GM18951 (cell line): ENCODE measurements around the gene FAM3D.

Source experiments
- POLR2A ChIP-seq: IDR thresholded peaks from 4 replicates; pipeline ENCODE4 v1.6.1; 2011; ENCODE audit warnings: mild to moderate bottlenecking; ENCODE audit not compliant: insufficient read length, insufficient read depth; ENCODE audit errors: extremely low read depth
- in situ Hi-C: fragments of 300-500 bp; cut with MboI; formaldehyde crosslinking; loops from one replicate; pipeline ENCODE4 v1.12.0; 2022; ENCODE audit warnings: low sequenced_read_pairs, mixed read lengths, inconsistent platforms; ENCODE audit not compliant: unreplicated experiment

The FAM3D gene

GRCh38 chr3:58672880-58673279, 6.3 kb upstream of the FAM3D start:
- in situ Hi-C loops, result no loop called here
- TF ChIP-seq POLR2A, result no peak

- in situ Hi-C loops, result no loop called here
- no peak for TF ChIP-seq POLR2A
Observed at GRCh38 chr3:58672451-58672850, 5.9 kb upstream of the FAM3D start.

GRCh38 chr3:58670506-58671135, 4.0 kb upstream of the FAM3D start:
- in situ Hi-C loops, result no loop called here
- no peak for TF ChIP-seq POLR2A

GRCh38 chr3:58668247-58668646, 1.7 kb upstream of the FAM3D start:
- TF ChIP-seq POLR2A, result no peak
- in situ Hi-C loops, result no loop called here

GRCh38 chr3:58667704-58668103, 1.1 kb upstream of the FAM3D start:
- TF ChIP-seq POLR2A, result no peak
- in situ Hi-C loops, result no loop called here

GRCh38 chr3:58667229-58667628, 655 bp upstream of the FAM3D start:
- no peak for TF ChIP-seq POLR2A
- in situ Hi-C loops, result no loop called here

- in situ Hi-C loops, result no loop called here
- no peak for TF ChIP-seq POLR2A
Observed at GRCh38 chr3:58665405-58665804, 1.2 kb downstream of the FAM3D start.

GRCh38 chr3:58664611-58665010, 2.0 kb downstream of the FAM3D start:
- no peak for TF ChIP-seq POLR2A
- in situ Hi-C loops, result no loop called here

GRCh38 chr3:58661836-58662420, 4.6 kb downstream of the FAM3D start:
- in situ Hi-C loops, result no loop called here
- no peak for TF ChIP-seq POLR2A

GRCh38 chr3:58660998-58661397, 5.6 kb downstream of the FAM3D start:
- TF ChIP-seq POLR2A, result no peak
- in situ Hi-C loops, result no loop called here

- in situ Hi-C loops, result no loop called here
- TF ChIP-seq POLR2A, result no peak
Observed at GRCh38 chr3:58659051-58659675, 7.4 kb downstream of the FAM3D start.

- in situ Hi-C loops, result no loop called here
- TF ChIP-seq POLR2A, result no peak
Observed at GRCh38 chr3:58658508-58658907, 8.1 kb downstream of the FAM3D start.

GRCh38 chr3:58657571-58658141, 8.9 kb downstream of the FAM3D start:
- in situ Hi-C loops, result no loop called here
- TF ChIP-seq POLR2A, result no peak

- in situ Hi-C loops, result no loop called here
- TF ChIP-seq POLR2A, result no peak
Observed at GRCh38 chr3:58657036-58657520, 9.5 kb downstream of the FAM3D start.
